Lower lobe of right lung (tissue), 2 donors: Measurements from ENCODE around the gene CNBD2. TPM values are rescaled to one million over a fixed set of nuclear protein-coding genes. Genes with fewer than 3 reads are reported as not detected.
"Not testable (repeated sequence)": the region's sequence is repeated elsewhere in the genome, so short reads cannot be mapped to it uniquely, and the experiment has no call there.

Source experiments
- ATAC-seq, 2 donors: fragments of 200-7000 bp; cut with Tn5 transposase; one replicate each; pipeline ENCODE4 v1.9.1; 2020 to 2022; ENCODE audit warnings: mild to moderate bottlenecking in 2 of 2, moderate library complexity in 2 of 2
- DNase-seq: peaks from one replicate; pipeline ENCODE4 v3.0.0-alpha.2; 2020
- H3K27ac ChIP-seq: fragments of 200-600 bp; one replicate; pipeline ENCODE4 v1.8.0; 2022
- H3K27me3 ChIP-seq: fragments of 200-600 bp; one replicate; pipeline ENCODE4 v1.8.0; 2022; ENCODE audit warnings: low read depth
- H3K36me3 ChIP-seq: fragments of 200-600 bp; one replicate; pipeline ENCODE4 v1.8.0; 2022; ENCODE audit warnings: mild to moderate bottlenecking
- H3K4me1 ChIP-seq: fragments of 200-600 bp; one replicate; pipeline ENCODE4 v1.8.0; 2022
- H3K4me3 ChIP-seq: fragments of 200-600 bp; one replicate; pipeline ENCODE4 v1.8.0; 2022; ENCODE audit warnings: mild to moderate bottlenecking
- H3K9me3 ChIP-seq: fragments of 200-600 bp; one replicate; pipeline ENCODE4 v1.8.0; 2022
- intact Hi-C: fragments of 100-400 bp; cut with DNase I; formaldehyde crosslinking; loops from one replicate; pipeline ENCODE4 v1.11.0; 2022
- total RNA-seq: library from RNA; stranded (reverse); fragmentation: NEBNext Ultra II Directional; extraction: Animal tissue kit (Norgen Biotek cat#: 25700); gene quantifications from one replicate; pipeline ENCODE4 v1.2.1, GENCODE V29; 2021
- TF ChIP-seq, protein P1 (sequence below): fragments of 200-600 bp; IDR thresholded peaks from one replicate; pipeline ENCODE4 v1.8.0; 2022; ENCODE audit warnings: antibody characterized with exemption, mild to moderate bottlenecking
- donor health status: DM: no; HTN: yes; CAD: no; lungs with severe emphysema.

CNBD2 gene
- total RNA-seq, 1 donor from 2014 or later, result 4.3 TPM

DNA sequence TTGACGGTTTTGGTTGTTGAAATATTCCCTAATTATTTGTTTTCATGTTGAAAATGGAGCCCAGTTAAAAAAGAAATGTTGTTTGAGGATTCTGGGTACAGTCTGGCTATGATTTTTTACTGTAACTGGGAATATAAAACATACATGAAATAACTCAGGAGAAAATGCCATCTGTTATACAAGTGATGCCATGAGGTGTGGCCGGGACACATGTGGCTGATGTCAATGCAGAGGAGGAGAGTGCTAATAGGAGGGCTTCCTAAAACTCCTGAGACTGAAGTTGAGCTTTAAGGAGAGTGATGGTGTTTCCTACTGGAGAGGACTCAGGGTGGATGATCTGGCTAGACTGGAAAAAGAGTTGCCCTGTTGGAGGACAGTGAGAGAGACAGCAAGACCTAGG, 26.8 kb upstream of the CNBD2 start:
- ATAC-seq, result no peak
- no peaks in the 10 kb centered on the region for H3K9me3 ChIP-seq
- no peak overlapping the region for H3K4me3 ChIP-seq
- no peaks in the 10 kb centered on the region for H3K4me1 ChIP-seq
- H3K36me3 ChIP-seq, result peaks cover 74% of the 10 kb centered on the region
- DNase-seq, result no peak
- TF ChIP-seq, protein P1, sequence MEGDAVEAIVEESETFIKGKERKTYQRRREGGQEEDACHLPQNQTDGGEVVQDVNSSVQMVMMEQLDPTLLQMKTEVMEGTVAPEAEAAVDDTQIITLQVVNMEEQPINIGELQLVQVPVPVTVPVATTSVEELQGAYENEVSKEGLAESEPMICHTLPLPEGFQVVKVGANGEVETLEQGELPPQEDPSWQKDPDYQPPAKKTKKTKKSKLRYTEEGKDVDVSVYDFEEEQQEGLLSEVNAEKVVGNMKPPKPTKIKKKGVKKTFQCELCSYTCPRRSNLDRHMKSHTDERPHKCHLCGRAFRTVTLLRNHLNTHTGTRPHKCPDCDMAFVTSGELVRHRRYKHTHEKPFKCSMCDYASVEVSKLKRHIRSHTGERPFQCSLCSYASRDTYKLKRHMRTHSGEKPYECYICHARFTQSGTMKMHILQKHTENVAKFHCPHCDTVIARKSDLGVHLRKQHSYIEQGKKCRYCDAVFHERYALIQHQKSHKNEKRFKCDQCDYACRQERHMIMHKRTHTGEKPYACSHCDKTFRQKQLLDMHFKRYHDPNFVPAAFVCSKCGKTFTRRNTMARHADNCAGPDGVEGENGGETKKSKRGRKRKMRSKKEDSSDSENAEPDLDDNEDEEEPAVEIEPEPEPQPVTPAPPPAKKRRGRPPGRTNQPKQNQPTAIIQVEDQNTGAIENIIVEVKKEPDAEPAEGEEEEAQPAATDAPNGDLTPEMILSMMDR, result no peak
- H3K27me3 ChIP-seq, result no peaks in the 10 kb centered on the region
- intact Hi-C loops, result no loop called here
- no peak overlapping the region for H3K27ac ChIP-seq

GRCh38 chr20:35942243-35942642, 26.1 kb upstream of the CNBD2 start:
- Histone ChIP-seq H3K36me3 (peaks cover 80% of the 10 kb centered on the region), H3K4me1 (no peaks in the 10 kb centered on the region), H3K4me3 (no peak overlapping the region), H3K27me3 (no peaks in the 10 kb centered on the region), H3K27ac (no peak overlapping the region), H3K9me3 (no peaks in the 10 kb centered on the region)
- intact Hi-C loops, result no loop called here
- ATAC-seq (peak in 1 of 2 donors; percentile 45), DNase-seq (no peak)
- TF ChIP-seq, protein P1, result no peak

DNA sequence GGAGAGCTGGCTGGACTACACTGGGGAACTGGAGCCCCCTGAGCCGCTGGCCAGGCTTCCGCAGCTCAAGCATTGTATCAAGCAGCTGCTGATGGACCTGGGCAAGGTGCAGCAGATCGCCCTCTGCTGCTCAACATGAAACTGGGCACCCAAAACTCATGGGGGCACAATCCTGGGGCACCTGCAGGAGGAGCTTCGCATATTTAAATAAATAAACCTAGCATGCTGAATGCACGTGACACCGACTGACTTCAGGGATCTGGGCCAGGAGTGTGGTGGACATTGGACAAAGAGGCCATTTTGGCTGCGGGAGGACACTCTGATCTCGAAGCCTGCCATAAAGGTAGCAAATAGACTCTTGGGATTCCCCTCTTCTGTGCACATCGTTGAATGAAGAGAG, 20.9 kb upstream of the CNBD2 start:
- H3K36me3 ChIP-seq, result peaks cover 67% of the 10 kb centered on the region

GRCh38 chr20:35947907-35948306, 20.5 kb upstream of the CNBD2 start:
- Histone ChIP-seq H3K36me3 (peaks cover 63% of the 10 kb centered on the region), H3K4me3 (no peak overlapping the region), H3K4me1 (peaks cover 13% of the 10 kb centered on the region), H3K27me3 (no peaks in the 10 kb centered on the region), H3K27ac (no peak overlapping the region), H3K9me3 (no peaks in the 10 kb centered on the region)
- TF ChIP-seq, protein P1, result no peak
- intact Hi-C loops, result no loop called here
- ATAC-seq (no peak), DNase-seq (no peak)

More for the DNA sequence above, 20.9 kb upstream of the CNBD2 start:
- ATAC-seq, result peak in 1 of 2 donors; percentile 21
- TF ChIP-seq, protein P1, result peak; percentile 14
- Histone ChIP-seq H3K4me3 (no peak overlapping the region), H3K27me3 (no peaks in the 10 kb centered on the region), H3K27ac (no peak overlapping the region), H3K9me3 (no peaks in the 10 kb centered on the region), H3K4me1 (peaks cover 9% of the 10 kb centered on the region)
- intact Hi-C loops, result no loop called here
- DNase-seq, result no peak

- intact Hi-C loops, result no loop called here
- ATAC-seq (no peak), DNase-seq (no peak)
- Histone ChIP-seq H3K4me3 (no peak overlapping the region), H3K27me3 (no peaks in the 10 kb centered on the region), H3K9me3 (no peaks in the 10 kb centered on the region), H3K36me3 (peaks cover 44% of the 10 kb centered on the region), H3K4me1 (peaks cover 21% of the 10 kb centered on the region), H3K27ac (no peak overlapping the region)
- TF ChIP-seq, protein P1, result no peak
These were observed 18.3 kb upstream of the CNBD2 start for GRCh38 chr20:35950093-35950492.

- H3K27ac ChIP-seq, ATAC-seq, H3K9me3 ChIP-seq, intact Hi-C loops, DNase-seq, H3K27me3 ChIP-seq: not testable (repeated sequence)
- Histone ChIP-seq H3K4me3 (peak overlapping the region; percentile 91), H3K36me3 (peaks cover 30% of the 10 kb centered on the region), H3K4me1 (peaks cover 26% of the 10 kb centered on the region)
These were observed 16.3 kb upstream of the CNBD2 start for GRCh38 chr20:35952080-35952479.
